A549 (cell line): Measurements from ENCODE around the gene PTPN22.

Experiments used
- CTCF ChIP-seq: fragments of >200 bp; sonication (Bioruptor Twin); formaldehyde crosslinking; IDR thresholded peaks from 3 replicates; pipeline ENCODE4 v1.5.1; 2016
- ELK1 ChIP-seq: fragments of 150-350 bp; IDR thresholded peaks from 2 replicates; pipeline ENCODE4 v1.6.1; 2014; ENCODE audit warnings: low read depth, mild to moderate bottlenecking, low read length
- JUN ChIP-seq, 2 experiments: fragments of >200 bp; sonication (Bioruptor Twin); formaldehyde crosslinking; IDR thresholded peaks; 2 replicates in 1 of 2; 3 replicates in 1 of 2; pipeline ENCODE4 v1.6.1; 2016 to 2017
- MYC ChIP-seq: IDR thresholded peaks from 2 replicates; pipeline ENCODE4 v1.6.1; 2012; ENCODE audit warnings: mild to moderate bottlenecking, inconsistent platforms, low read length, improper control_type of control experiment, borderline replicate concordance
- NFE2L2 ChIP-seq: fragments of 150-350 bp; conservative IDR thresholded peaks from 2 replicates; pipeline ENCODE4 v1.6.1; 2014; ENCODE audit warnings: low read length
- POLR2A ChIP-seq: IDR thresholded peaks from 2 replicates; pipeline ENCODE4 v1.6.1; 2012; ENCODE audit warnings: mild to moderate bottlenecking, low read length
- POLR2AphosphoS2 ChIP-seq: conservative IDR thresholded peaks from 2 replicates; pipeline ENCODE4 v1.6.1; 2012; ENCODE audit warnings: low read length, improper control_type of control experiment, inconsistent platforms
- RAD21 ChIP-seq, 2 experiments: fragments of >200 bp in 1 of 2; sonication (Bioruptor Twin) in 1 of 2; formaldehyde crosslinking in 1 of 2; IDR thresholded peaks in 1 of 2; conservative IDR thresholded peaks in 1 of 2; 2 replicates in 1 of 2; 3 replicates in 1 of 2; pipeline ENCODE4 v1.6.1; 2012 to 2018; ENCODE audit warnings: inconsistent platforms in 1 of 2
- SMC3 ChIP-seq: fragments of >200 bp; sonication (Bioruptor Twin); formaldehyde crosslinking; IDR thresholded peaks from 3 replicates; pipeline ENCODE4 v1.6.1; 2018; ENCODE audit warnings: inconsistent platforms
- TP53 ChIP-seq: fragments of 250-450 bp; sonication (Bioruptor Pico); IDR thresholded peaks from 2 replicates; pipeline ENCODE4 v1.5.0; 2021; ENCODE audit warnings: mild to moderate bottlenecking, moderate library complexity
- TF ChIP-seq, protein P1 (sequence below): IDR thresholded peaks from 2 replicates; pipeline ENCODE4 v1.6.1; 2012
- TF ChIP-seq, protein P2 (sequence below): fragments of 200-600 bp; sonication (generic); IDR thresholded peaks from 2 replicates; pipeline ENCODE4 v1.6.1; 2016; ENCODE audit warnings: antibody characterized with exemption, mild to moderate bottlenecking, moderate library complexity

DNA sequence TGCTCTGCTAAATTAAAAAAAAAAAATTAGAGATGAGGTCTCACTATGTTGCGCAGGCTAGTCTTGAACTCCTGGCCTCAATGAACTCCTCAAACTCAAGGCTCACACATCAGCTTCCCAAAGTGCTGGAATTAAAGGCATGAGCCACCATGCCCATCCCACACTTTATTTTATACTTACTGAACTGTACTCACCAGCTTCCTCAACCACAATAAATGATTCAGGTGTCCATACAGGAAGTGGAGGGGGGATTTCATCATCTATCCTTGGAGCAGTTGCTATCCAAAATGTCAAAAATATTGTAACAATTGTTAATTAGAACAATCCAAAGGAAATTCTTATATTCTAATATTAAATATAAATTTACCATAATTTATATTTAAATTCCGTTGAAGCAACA is 36.8 kb downstream of the PTPN22 start:
- TF ChIP-seq CTCF (no peak), POLR2A (no peak), MYC (no peak), TP53 (CRISPR knock-in tag) (no peak), POLR2AphosphoS2 (no peak), RAD21 (conservative IDR thresholded peaks at IDR 0.05 in 1 of 2, IDR thresholded peaks at IDR 0.05 in 1 of 2) (no peak), SMC3 (no peak), JUN (IDR thresholded peaks at IDR 0.05) (no peak), ELK1 (no peak), NFE2L2 (no peak)
- TF ChIP-seq, protein P1, sequence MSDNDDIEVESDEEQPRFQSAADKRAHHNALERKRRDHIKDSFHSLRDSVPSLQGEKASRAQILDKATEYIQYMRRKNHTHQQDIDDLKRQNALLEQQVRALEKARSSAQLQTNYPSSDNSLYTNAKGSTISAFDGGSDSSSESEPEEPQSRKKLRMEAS, result no peak
- TF ChIP-seq, protein P2, sequence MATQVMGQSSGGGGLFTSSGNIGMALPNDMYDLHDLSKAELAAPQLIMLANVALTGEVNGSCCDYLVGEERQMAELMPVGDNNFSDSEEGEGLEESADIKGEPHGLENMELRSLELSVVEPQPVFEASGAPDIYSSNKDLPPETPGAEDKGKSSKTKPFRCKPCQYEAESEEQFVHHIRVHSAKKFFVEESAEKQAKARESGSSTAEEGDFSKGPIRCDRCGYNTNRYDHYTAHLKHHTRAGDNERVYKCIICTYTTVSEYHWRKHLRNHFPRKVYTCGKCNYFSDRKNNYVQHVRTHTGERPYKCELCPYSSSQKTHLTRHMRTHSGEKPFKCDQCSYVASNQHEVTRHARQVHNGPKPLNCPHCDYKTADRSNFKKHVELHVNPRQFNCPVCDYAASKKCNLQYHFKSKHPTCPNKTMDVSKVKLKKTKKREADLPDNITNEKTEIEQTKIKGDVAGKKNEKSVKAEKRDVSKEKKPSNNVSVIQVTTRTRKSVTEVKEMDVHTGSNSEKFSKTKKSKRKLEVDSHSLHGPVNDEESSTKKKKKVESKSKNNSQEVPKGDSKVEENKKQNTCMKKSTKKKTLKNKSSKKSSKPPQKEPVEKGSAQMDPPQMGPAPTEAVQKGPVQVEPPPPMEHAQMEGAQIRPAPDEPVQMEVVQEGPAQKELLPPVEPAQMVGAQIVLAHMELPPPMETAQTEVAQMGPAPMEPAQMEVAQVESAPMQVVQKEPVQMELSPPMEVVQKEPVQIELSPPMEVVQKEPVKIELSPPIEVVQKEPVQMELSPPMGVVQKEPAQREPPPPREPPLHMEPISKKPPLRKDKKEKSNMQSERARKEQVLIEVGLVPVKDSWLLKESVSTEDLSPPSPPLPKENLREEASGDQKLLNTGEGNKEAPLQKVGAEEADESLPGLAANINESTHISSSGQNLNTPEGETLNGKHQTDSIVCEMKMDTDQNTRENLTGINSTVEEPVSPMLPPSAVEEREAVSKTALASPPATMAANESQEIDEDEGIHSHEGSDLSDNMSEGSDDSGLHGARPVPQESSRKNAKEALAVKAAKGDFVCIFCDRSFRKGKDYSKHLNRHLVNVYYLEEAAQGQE, result no peak
